SK-N-SH (cell line): ENCODE data around the gene EEF1AKMT4. TPM values are rescaled to one million over a fixed set of nuclear protein-coding genes. Genes with fewer than 3 reads are reported as not detected.

ENCODE experiments used
- CTCF ChIA-PET: fragments of 300-600, 350-600 bp; formaldehyde crosslinking; extraction: SDS; loops from one replicate; lab custom pipeline; 2021; lab: Yijun Ruan, JAX
- POLR2A ChIA-PET: fragments of 350-600 bp; sonication (Branson Sonifier 250); formaldehyde crosslinking; extraction: SDS; loops from one replicate; lab custom pipeline; 2020; ENCODE audit warnings: antibody characterized with exemption, inconsistent platforms; lab: Yijun Ruan, JAX
- DNase-seq: peaks from one replicate; pipeline ENCODE4 v3.0.0; 2012
- H2AFZ ChIP-seq: fragments of 200-600 bp; sonication (generic); 2 replicates; pipeline ENCODE4 v1.8.1; 2016; ENCODE audit warnings: antibody characterized with exemption, mild to moderate bottlenecking, low read depth
- H3F3A ChIP-seq: fragments of 200-600 bp; sonication (generic); replicated peaks from 2 replicates; pipeline ENCODE3; 2016; ENCODE audit warnings: antibody characterized with exemption, mild to moderate bottlenecking; ENCODE audit not compliant: insufficient read depth
- H3K27ac ChIP-seq, 2 experiments: fragments of 200-500 bp in 1 of 2; fragments of 200-600 bp in 1 of 2; sonication (Bioruptor generic) in 1 of 2; sonication (generic), shearing (Covaris generic) in 1 of 2; 2 replicates each; pipeline versions ENCODE4 v1.5.1 to v1.6.1; 2014 to 2016; ENCODE audit warnings: low read depth in 2 of 2, inconsistent platforms in 1 of 2, low read length in 1 of 2, mild to moderate bottlenecking in 1 of 2, mixed read lengths in 1 of 2
- H3K27me3 ChIP-seq: fragments of 200-600 bp; sonication (generic), shearing (Covaris generic); 2 replicates; pipeline ENCODE4 v1.6.1; 2016; ENCODE audit warnings: mixed run types; ENCODE audit not compliant: insufficient read depth
- H3K36me3 ChIP-seq, 2 experiments: fragments of 200-500 bp in 1 of 2; fragments of 200-600 bp in 1 of 2; sonication (Bioruptor generic) in 1 of 2; sonication (generic) in 1 of 2; replicated peaks in 1 of 2; 2 replicates each; pipeline versions ENCODE3 to v1.5.1; 2014 to 2016; ENCODE audit warnings: low read length in 1 of 2, mild to moderate bottlenecking in 1 of 2; ENCODE audit not compliant: insufficient read depth in 2 of 2, control insufficient read depth in 1 of 2
- H3K4me1 ChIP-seq, 2 experiments: fragments of 200-500 bp in 1 of 2; fragments of 200-600 bp in 1 of 2; sonication (Bioruptor generic) in 1 of 2; sonication (generic), shearing (Covaris generic) in 1 of 2; 2 replicates each; pipeline versions ENCODE4 v1.5.1 to v1.6.1; 2014 to 2016; ENCODE audit warnings: low read depth in 1 of 2, low read length in 1 of 2, mixed run types in 1 of 2; ENCODE audit not compliant: insufficient read depth in 2 of 2, control insufficient read depth in 1 of 2
- H3K4me2 ChIP-seq: fragments of 200-600 bp; sonication (generic), shearing (Covaris generic); 2 replicates; pipeline ENCODE4 v1.6.1; 2017; ENCODE audit warnings: mixed run types
- H3K4me3 ChIP-seq, 2 experiments: fragments of 200-500 bp in 1 of 2; fragments of 200-600 bp in 1 of 2; sonication (Bioruptor generic) in 1 of 2; sonication (generic), shearing (Covaris generic) in 1 of 2; 2 replicates each; pipeline versions ENCODE4 v1.5.1 to v1.8.1; 2014 to 2016; ENCODE audit warnings: low read depth in 2 of 2, inconsistent platforms in 1 of 2, low read length in 1 of 2, mild to moderate bottlenecking in 1 of 2, mixed read lengths in 1 of 2, moderate library complexity in 1 of 2
- H3K79me2 ChIP-seq: fragments of 200-600 bp; sonication (generic); 2 replicates; pipeline ENCODE4 v1.8.1; 2017; ENCODE audit warnings: mild to moderate bottlenecking; ENCODE audit not compliant: insufficient read depth
- H3K9ac ChIP-seq: fragments of 200-600 bp; sonication (generic); 2 replicates; pipeline ENCODE4 v1.6.1; 2017; ENCODE audit warnings: mixed run types
- H3K9me2 ChIP-seq: fragments of 200-600 bp; sonication (generic); 2 replicates; pipeline ENCODE4 v1.6.1; 2017; ENCODE audit warnings: mixed run types
- H3K9me3 ChIP-seq: fragments of 200-600 bp; sonication (generic); 2 replicates; pipeline ENCODE4 v1.6.1; 2017; ENCODE audit warnings: mixed run types, mild to moderate bottlenecking, moderate library complexity
- H4K20me1 ChIP-seq: fragments of 200-600 bp; sonication (generic); 2 replicates; pipeline ENCODE4 v1.6.1; 2017; ENCODE audit warnings: mild to moderate bottlenecking, mixed run types; ENCODE audit not compliant: insufficient read depth
- CTCF ChIP-seq: fragments of 200-600 bp; sonication (generic); IDR thresholded peaks from 2 replicates; pipeline ENCODE4 v1.6.1; 2017; ENCODE audit warnings: antibody characterized with exemption, mild to moderate bottlenecking, moderate library complexity
- ELF1 ChIP-seq: IDR thresholded peaks from 2 replicates; pipeline ENCODE4 v1.4.0; 2012
- FOSL2 ChIP-seq: IDR thresholded peaks from 2 replicates; pipeline ENCODE4 v1.4.0; 2012; ENCODE audit warnings: low read depth, mild to moderate bottlenecking, moderate library complexity, borderline replicate concordance
- FOXM1 ChIP-seq: IDR thresholded peaks from 2 replicates; pipeline ENCODE4 v1.4.0; 2012; ENCODE audit warnings: low read depth, mild to moderate bottlenecking
- GATA2 ChIP-seq: sonication (generic); formaldehyde crosslinking; IDR thresholded peaks from 2 replicates; pipeline ENCODE4 v1.5.0; 2020; ENCODE audit warnings: mild to moderate bottlenecking, missing genetic modification reagents
- JUND ChIP-seq: IDR thresholded peaks from 2 replicates; pipeline ENCODE4 v1.4.0; 2012
- MAX ChIP-seq: IDR thresholded peaks from 2 replicates; pipeline ENCODE4 v1.4.0; 2012; ENCODE audit warnings: low read depth
- POLR2AphosphoS5 ChIP-seq: IDR thresholded peaks from 2 replicates; pipeline ENCODE4 v1.6.1; 2012; ENCODE audit warnings: low read depth, low read length
- RAD21 ChIP-seq: IDR thresholded peaks from 2 replicates; pipeline ENCODE4 v1.6.1; 2012; ENCODE audit warnings: mild to moderate bottlenecking, low read length
- RCOR1 ChIP-seq: fragments of 150-350 bp; IDR thresholded peaks from 2 replicates; pipeline ENCODE4 v1.6.1; 2017; ENCODE audit warnings: antibody characterized with exemption, low read length
- SMC3 ChIP-seq: IDR thresholded peaks from 2 replicates; pipeline ENCODE4 v1.6.1; 2012; ENCODE audit warnings: low read depth, low read length, improper control_type of control experiment
- TAF1 ChIP-seq: IDR thresholded peaks from 2 replicates; pipeline ENCODE4 v1.6.1; 2012; ENCODE audit warnings: low read depth, mild to moderate bottlenecking, low read length, moderate library complexity, borderline replicate concordance
- TCF12 ChIP-seq: IDR thresholded peaks from 2 replicates; pipeline ENCODE4 v1.4.0; 2012
- TEAD4 ChIP-seq: IDR thresholded peaks from 2 replicates; pipeline ENCODE4 v1.4.0; 2012; ENCODE audit warnings: mild to moderate bottlenecking, borderline replicate concordance; ENCODE audit not compliant: insufficient read depth
- USF1 ChIP-seq: IDR thresholded peaks from 2 replicates; pipeline ENCODE4 v1.4.0; 2012; ENCODE audit warnings: low read depth, borderline replicate concordance
- YY1 ChIP-seq: IDR thresholded peaks from 2 replicates; pipeline ENCODE4 v1.4.0; 2012; ENCODE audit warnings: low read depth, mild to moderate bottlenecking
- WGBS: methylation state at CpG from one replicate; pipeline ENCODE4 v1.1.6; 2017; ENCODE audit warnings: low lambda C conversion rate; 5-methylcytosine and 5-hydroxymethylcytosine counted together
- polyA plus RNA-seq, 3 experiments: library from polyadenylated mRNA; depleted of rRNA; stranded (reverse); fragments of >200 nt; gene quantifications; 2 replicates each; pipeline ENCODE4 v1.2.3, GENCODE V29; 2012

Gene EEF1AKMT4
- polyA plus RNA-seq, 1 of the 3 experiments (the other 2 are of a cell fraction): 9.3 TPM

- Histone ChIP-seq H3K9me3 (no peaks in the 10 kb centered on the region), H3K9me2 (no peaks in the 10 kb centered on the region), H3K9ac (no peak overlapping the region), H3K27me3 (no peaks in the 10 kb centered on the region), H3K4me2 (no peak overlapping the region), H2AFZ (no peak overlapping the region), H3K79me2 (peaks cover 47% of the 10 kb centered on the region), H3F3A (peaks cover 37% of the 10 kb centered on the region), H3K4me1 (peaks cover 3 to 5% of the 10 kb centered on the region in 2 experiments; a peak in 3 of 4 replicates), H3K36me3 (peaks cover 72 to 77% of the 10 kb centered on the region in 2 experiments), H3K4me3 (no peak overlapping the region), H4K20me1 (peaks cover 33% of the 10 kb centered on the region), H3K27ac (no peak overlapping the region)
- ChIA-PET POLR2A (no interaction called here), CTCF (interaction anchor here (0.8 to 1.8 kb wide), 7 partner anchors 14 to 433 kb away, joined by 3 to 4 read pairs (median 3); no protein-coding TSS in a partner anchor)
- DNase-seq: no peak
- TF ChIP-seq CTCF (peak; percentile 62), FOSL2 (no peak), JUND (no peak), SMC3 (0 out of 2 replicates have a peak, but pooled peaks have one; percentile 11), RAD21 (peak; percentile 32; the same call in 1 of the 2 replicates)
- 50% methylated on average over 1 of the region's 1 CpG for WGBS
Measured at GRCh38 chr3:184305577-184305976, 56.1 kb downstream of the EEF1AKMT4 start.

GRCh38 chr3:184306341-184306972 lies 57.0 kb downstream of the EEF1AKMT4 start:
- Histone ChIP-seq H3K79me2 (peaks cover 38% of the 10 kb centered on the region), H3K9ac (no peak overlapping the region), H3K4me1 (peaks cover 0 to 3% of the 10 kb centered on the region in 2 experiments; a peak in 1 of 4 replicates), H3K4me3 (no peak overlapping the region), H3F3A (peaks cover 42% of the 10 kb centered on the region), H3K4me2 (no peak overlapping the region), H3K9me3 (no peaks in the 10 kb centered on the region), H3K36me3 (peaks cover 65 to 68% of the 10 kb centered on the region in 2 experiments), H3K27me3 (no peaks in the 10 kb centered on the region), H4K20me1 (peaks cover 24% of the 10 kb centered on the region; the same call in 1 of the 2 replicates), H2AFZ (no peak overlapping the region), H3K27ac (no peak overlapping the region), H3K9me2 (no peaks in the 10 kb centered on the region)
- ChIA-PET CTCF (interaction anchor here (0.7 to 1.8 kb wide), 7 partner anchors 15 to 434 kb away, joined by 3 to 4 read pairs (median 3); no protein-coding TSS in a partner anchor), POLR2A (no interaction called here)
- no peak for DNase-seq
- 94% methylated on average over 4 of the region's 4 CpGs for WGBS
- TF ChIP-seq GATA2 (CRISPR knock-in tag): no peak
- TF ChIP-seq USF1: no peak
- no peak for TF ChIP-seq YY1
- TF ChIP-seq TCF12: no peak
- no peak for TF ChIP-seq FOSL2
- no peak for TF ChIP-seq TEAD4
- no peak for TF ChIP-seq POLR2AphosphoS5
- TF ChIP-seq MAX: no peak
- no peak for TF ChIP-seq RAD21
- TF ChIP-seq RCOR1: no peak
- no peak for TF ChIP-seq TAF1
- TF ChIP-seq ELF1: no peak
- TF ChIP-seq JUND: no peak
- no peak for TF ChIP-seq SMC3
- no peak for TF ChIP-seq FOXM1
